Ishikawa (cell line): ENCODE data around the gene PIAS4.

Experiments used
- CREB1 ChIP-seq: IDR thresholded peaks from 2 replicates; pipeline ENCODE4 v1.6.1; 2012; ENCODE audit warnings: low read depth
- EP300 ChIP-seq: IDR thresholded peaks from 2 replicates; pipeline ENCODE4 v1.6.1; 2012; ENCODE audit warnings: borderline replicate concordance
- FOXM1 ChIP-seq: IDR thresholded peaks from 2 replicates; pipeline ENCODE4 v1.6.1; 2012; ENCODE audit warnings: low read depth, borderline replicate concordance
- MAX ChIP-seq: IDR thresholded peaks from 2 replicates; pipeline ENCODE4 v1.6.1; 2012
- NFIC ChIP-seq: IDR thresholded peaks from 2 replicates; pipeline ENCODE4 v1.6.1; 2012
- REST ChIP-seq: IDR thresholded peaks from 2 replicates; pipeline ENCODE4 v1.6.1; 2012; ENCODE audit warnings: low read depth, mild to moderate bottlenecking
- TCF12 ChIP-seq: IDR thresholded peaks from 2 replicates; pipeline ENCODE4 v1.6.1; 2012; ENCODE audit warnings: low read depth
- TEAD4 ChIP-seq: IDR thresholded peaks from 2 replicates; pipeline ENCODE4 v1.6.1; 2012
- YY1 ChIP-seq: IDR thresholded peaks from 2 replicates; pipeline ENCODE4 v1.6.1; 2012; ENCODE audit warnings: low read depth

- TF ChIP-seq FOXM1 = no peak
- no peak for TF ChIP-seq TCF12
- TF ChIP-seq CREB1 = no peak
- no peak for TF ChIP-seq EP300
- TF ChIP-seq REST = no peak
- no peak for TF ChIP-seq TEAD4
- no peak for TF ChIP-seq MAX
- no peak for TF ChIP-seq NFIC
- TF ChIP-seq YY1 = no peak
Measured at GRCh38 chr19:4031420-4031819, 23.9 kb downstream of the PIAS4 start.
